HK-2 (cell line): ENCODE results near the gene ARFRP1.

Experiments
- DNase-seq: peaks from one replicate; pipeline ENCODE4 v3.0.0-alpha.2; 2018; ENCODE audit not compliant: unreplicated experiment

Gene ARFRP1

GRCh38 chr20:63743210-63743970, 35.6 kb upstream of the ARFRP1 start:
- no peak for DNase-seq

GRCh38 chr20:63742381-63743024, 34.7 kb upstream of the ARFRP1 start:
- no peak for DNase-seq

GRCh38 chr20:63741676-63742380, 34.1 kb upstream of the ARFRP1 start:
- DNase-seq = no peak

- no peak for DNase-seq
Observed at GRCh38 chr20:63741354-63741675, 33.5 kb upstream of the ARFRP1 start.

- peak; percentile 96 for DNase-seq
Observed at GRCh38 chr20:63740627-63741353, 33.0 kb upstream of the ARFRP1 start.

GRCh38 chr20:63740070-63740626, 32.4 kb upstream of the ARFRP1 start:
- no peak for DNase-seq

GRCh38 chr20:63739130-63740069, 31.6 kb upstream of the ARFRP1 start, which contains the start of gene SLC2A4RG:
Gene SLC2A4RG, plus strand, starts transcription at chr20:63739776. Its CDS starts 137 bp downstream, at chr20:63739913.
- DNase-seq = peak; percentile 75

GRCh38 chr20:63738687-63739129, 30.9 kb upstream of the ARFRP1 start:
- DNase-seq = no peak

GRCh38 chr20:63737945-63738686, 30.3 kb upstream of the ARFRP1 start:
- DNase-seq = no peak

- no peak for DNase-seq
Observed at GRCh38 chr20:63737695-63737944, 29.8 kb upstream of the ARFRP1 start.

GRCh38 chr20:63736893-63737694, 29.3 kb upstream of the ARFRP1 start:
- no peak for DNase-seq

GRCh38 chr20:63735859-63736718, 28.3 kb upstream of the ARFRP1 start, which contains the start of gene LIME1:
Gene LIME1, plus strand, starts transcription at chr20:63736664. Its CDS starts 886 bp downstream, at chr20:63737550.
- no peak for DNase-seq

- DNase-seq = no peak
Observed at GRCh38 chr20:63734946-63735858, 27.4 kb upstream of the ARFRP1 start.

GRCh38 chr20:63734111-63734945, 26.6 kb upstream of the ARFRP1 start:
- no peak for DNase-seq

GRCh38 chr20:63733579-63734081, 25.9 kb upstream of the ARFRP1 start:
- DNase-seq = no peak

GRCh38 chr20:63733117-63733516, 25.3 kb upstream of the ARFRP1 start:
- DNase-seq = no peak
